ENCODE results near the gene RXRA.

RXRA gene

DNA sequence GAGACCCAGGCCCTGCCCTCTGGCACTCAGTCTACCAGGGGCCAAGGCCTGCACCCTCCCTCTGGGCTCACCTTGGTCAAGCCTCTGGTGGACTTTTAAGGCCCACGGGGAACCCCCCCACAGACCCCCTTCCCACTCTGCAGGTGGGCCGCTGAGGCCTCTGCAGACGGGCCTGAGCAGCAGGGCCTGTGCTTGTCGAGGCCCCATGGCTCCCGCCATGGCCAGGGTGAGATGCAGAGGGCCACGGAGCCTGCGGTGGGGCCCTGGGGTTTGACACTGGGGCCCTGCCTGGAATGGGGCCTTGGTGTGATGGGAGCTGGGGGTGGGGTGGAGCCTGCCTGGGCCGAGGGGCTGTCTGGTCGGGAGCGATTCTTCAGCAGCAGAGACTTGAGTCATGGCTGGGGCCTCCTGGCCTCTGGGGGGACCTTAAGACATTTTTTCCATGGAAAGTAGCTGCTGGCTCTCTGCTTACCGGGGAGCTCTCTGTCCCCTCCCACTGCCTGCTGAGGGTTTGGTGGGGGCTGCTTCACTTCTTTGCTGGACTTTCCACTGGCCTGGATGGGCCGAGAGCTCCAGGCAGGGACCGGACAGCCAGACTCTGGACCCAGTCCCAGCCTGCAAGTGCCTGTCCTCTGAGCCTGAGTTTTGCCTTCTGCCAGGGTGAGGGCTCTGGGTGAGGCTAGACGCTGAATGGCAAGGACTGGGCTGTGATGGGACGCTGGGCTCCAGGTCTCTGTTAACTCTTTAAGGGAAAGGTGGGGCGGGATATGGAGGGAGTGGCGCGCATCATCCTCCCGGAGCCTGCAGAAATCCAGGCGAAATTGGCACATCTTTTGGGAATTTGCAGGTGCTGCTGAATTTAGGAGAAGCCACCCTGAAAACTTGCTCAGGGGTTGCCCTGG is 132.2 kb downstream of the RXRA start:
- TF ChIP-seq SIN3A (IDR thresholded peaks at IDR 0.05; ENCODE audit: borderline replicate concordance, insufficient read depth, low read length), result no peak
- TF ChIP-seq POLR2AphosphoS5 (IDR thresholded peaks at IDR 0.05; ENCODE audit: low read depth, low read length), result no peak
- no peak for TF ChIP-seq FOXP2 (optimal IDR thresholded peaks at IDR 0.05; ENCODE audit: borderline replicate concordance, extremely low read depth, extremely low read length, insufficient read depth)
- no peak for TF ChIP-seq TAF1 (IDR thresholded peaks at IDR 0.05; ENCODE audit: borderline replicate concordance, insufficient read depth, low read length)
- TF ChIP-seq, protein P1, sequence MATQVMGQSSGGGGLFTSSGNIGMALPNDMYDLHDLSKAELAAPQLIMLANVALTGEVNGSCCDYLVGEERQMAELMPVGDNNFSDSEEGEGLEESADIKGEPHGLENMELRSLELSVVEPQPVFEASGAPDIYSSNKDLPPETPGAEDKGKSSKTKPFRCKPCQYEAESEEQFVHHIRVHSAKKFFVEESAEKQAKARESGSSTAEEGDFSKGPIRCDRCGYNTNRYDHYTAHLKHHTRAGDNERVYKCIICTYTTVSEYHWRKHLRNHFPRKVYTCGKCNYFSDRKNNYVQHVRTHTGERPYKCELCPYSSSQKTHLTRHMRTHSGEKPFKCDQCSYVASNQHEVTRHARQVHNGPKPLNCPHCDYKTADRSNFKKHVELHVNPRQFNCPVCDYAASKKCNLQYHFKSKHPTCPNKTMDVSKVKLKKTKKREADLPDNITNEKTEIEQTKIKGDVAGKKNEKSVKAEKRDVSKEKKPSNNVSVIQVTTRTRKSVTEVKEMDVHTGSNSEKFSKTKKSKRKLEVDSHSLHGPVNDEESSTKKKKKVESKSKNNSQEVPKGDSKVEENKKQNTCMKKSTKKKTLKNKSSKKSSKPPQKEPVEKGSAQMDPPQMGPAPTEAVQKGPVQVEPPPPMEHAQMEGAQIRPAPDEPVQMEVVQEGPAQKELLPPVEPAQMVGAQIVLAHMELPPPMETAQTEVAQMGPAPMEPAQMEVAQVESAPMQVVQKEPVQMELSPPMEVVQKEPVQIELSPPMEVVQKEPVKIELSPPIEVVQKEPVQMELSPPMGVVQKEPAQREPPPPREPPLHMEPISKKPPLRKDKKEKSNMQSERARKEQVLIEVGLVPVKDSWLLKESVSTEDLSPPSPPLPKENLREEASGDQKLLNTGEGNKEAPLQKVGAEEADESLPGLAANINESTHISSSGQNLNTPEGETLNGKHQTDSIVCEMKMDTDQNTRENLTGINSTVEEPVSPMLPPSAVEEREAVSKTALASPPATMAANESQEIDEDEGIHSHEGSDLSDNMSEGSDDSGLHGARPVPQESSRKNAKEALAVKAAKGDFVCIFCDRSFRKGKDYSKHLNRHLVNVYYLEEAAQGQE (IDR thresholded peaks at IDR 0.05; ENCODE audit: insufficient read depth in 1 of 2, low read depth in 2 of 2, low read length in 2 of 2), result no peak

DNA sequence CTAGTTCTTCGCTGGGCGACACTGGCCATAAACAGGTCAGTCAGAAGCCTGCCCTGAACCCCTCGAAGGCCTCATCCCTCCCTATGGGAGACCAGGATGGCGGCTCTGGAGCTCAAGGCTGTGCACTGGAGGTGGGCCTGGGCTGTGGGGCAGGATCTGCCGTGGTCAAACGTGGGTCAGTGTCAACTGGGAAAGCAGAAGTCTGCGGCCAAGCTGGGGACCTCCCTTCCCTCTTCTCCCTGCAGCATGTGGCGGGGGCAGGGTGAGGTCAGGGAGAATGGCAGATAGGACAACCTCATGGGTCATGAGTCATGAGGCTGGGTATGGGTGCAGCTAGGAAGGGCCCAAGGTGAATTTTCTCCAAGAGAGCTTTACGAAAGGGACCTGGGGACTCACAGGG is 132.9 kb downstream of the RXRA start:
- TF ChIP-seq, protein P1 (IDR thresholded peaks at IDR 0.05; ENCODE audit: insufficient read depth in 1 of 2, low read depth in 2 of 2, low read length in 2 of 2), result no peak
- no peak for TF ChIP-seq SIN3A (IDR thresholded peaks at IDR 0.05; ENCODE audit: borderline replicate concordance, insufficient read depth, low read length)

DNA sequence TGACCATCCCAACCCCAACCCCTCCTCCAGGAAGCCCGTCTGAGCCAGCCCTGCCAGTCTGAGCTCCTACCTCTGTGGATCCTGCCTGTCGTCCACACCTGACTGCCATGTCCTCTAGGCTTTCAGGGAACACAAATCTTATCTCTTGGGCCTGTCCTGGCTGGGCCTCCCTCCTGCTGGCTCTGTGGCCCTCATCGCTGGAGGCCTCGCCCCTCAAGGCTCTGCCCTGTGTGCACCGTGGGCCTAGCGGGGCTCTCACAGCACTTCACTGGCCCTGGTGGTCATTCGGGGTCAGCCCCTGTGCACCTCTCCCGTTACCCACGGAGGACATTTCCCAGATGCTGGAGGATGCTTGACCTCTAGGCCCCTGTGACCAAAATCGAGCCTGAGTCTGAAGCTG is 133.3 kb downstream of the RXRA start:
- TF ChIP-seq FOXP2 (optimal IDR thresholded peaks at IDR 0.05; ENCODE audit: borderline replicate concordance, extremely low read depth, extremely low read length, insufficient read depth), result no peak
- TF ChIP-seq POLR2AphosphoS5 (IDR thresholded peaks at IDR 0.05; ENCODE audit: low read depth, low read length), result no peak
- TF ChIP-seq, protein P1 (IDR thresholded peaks at IDR 0.05; ENCODE audit: insufficient read depth in 1 of 2, low read depth in 2 of 2, low read length in 2 of 2), result no peak
- no peak for TF ChIP-seq SIN3A (IDR thresholded peaks at IDR 0.05; ENCODE audit: borderline replicate concordance, insufficient read depth, low read length)
- no peak for TF ChIP-seq TAF1 (IDR thresholded peaks at IDR 0.05; ENCODE audit: borderline replicate concordance, insufficient read depth, low read length)

DNA sequence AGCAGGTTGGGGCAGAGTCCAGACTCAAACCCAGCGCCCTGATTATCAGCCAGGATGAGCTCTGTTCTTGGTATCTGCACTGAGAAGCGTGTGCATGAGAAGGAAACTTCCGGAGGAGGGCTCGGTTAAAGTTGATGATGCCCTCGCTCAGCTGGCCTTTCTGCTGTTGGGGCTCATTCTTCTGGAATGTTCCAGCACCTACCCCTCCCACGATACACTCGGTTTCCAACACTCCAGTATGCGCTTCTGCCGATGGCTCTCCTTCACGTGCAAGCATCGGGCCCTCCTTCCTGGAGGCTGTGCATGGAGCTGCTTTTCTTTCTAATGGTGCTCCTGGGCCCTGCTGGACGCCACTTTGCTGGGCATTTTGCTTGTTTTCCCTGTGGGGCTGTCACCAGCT is 134.0 kb downstream of the RXRA start:
- TF ChIP-seq TAF1 (IDR thresholded peaks at IDR 0.05; ENCODE audit: borderline replicate concordance, insufficient read depth, low read length) (no peak), SIN3A (IDR thresholded peaks at IDR 0.05; ENCODE audit: borderline replicate concordance, insufficient read depth, low read length) (no peak), FOXP2 (optimal IDR thresholded peaks at IDR 0.05; ENCODE audit: borderline replicate concordance, extremely low read depth, extremely low read length, insufficient read depth) (no peak), POLR2AphosphoS5 (IDR thresholded peaks at IDR 0.05; ENCODE audit: low read depth, low read length) (no peak)
- TF ChIP-seq, protein P1 (IDR thresholded peaks at IDR 0.05; ENCODE audit: insufficient read depth in 1 of 2, low read depth in 2 of 2, low read length in 2 of 2), result no peak
